Stimulated activated CD8-positive, alpha-beta memory T cell treated with anti-CD3 and anti-CD28 coated beads, Interleukin-15, amount 100 ng/mL, for 1 hour (primary cell): ENCODE results near the gene FBXO15.

Experiments
- DNase-seq: peaks from one replicate; pipeline ENCODE4 v3.0.0-alpha.2; 2020; ENCODE audit warnings: low read depth

Gene FBXO15

DNA sequence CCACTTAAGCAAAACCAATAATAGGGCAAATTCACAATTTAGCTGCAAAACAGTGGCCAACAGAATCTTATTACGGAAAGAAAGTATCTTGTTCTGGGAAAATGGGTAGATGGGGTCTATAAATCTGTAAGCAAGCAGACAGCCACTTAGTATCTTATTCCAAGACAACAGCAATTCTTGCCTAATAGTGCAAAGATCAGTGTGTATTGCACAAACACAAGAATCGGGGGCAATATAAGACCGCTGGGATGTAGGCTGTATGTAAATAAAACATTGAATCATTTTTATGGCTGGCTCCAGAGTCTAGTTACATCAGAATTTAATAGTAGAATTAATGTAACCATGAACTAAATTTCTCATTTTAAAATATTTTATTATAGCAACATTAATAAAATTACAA, 85.6 kb downstream of the FBXO15 start:
- no peak for DNase-seq

DNA sequence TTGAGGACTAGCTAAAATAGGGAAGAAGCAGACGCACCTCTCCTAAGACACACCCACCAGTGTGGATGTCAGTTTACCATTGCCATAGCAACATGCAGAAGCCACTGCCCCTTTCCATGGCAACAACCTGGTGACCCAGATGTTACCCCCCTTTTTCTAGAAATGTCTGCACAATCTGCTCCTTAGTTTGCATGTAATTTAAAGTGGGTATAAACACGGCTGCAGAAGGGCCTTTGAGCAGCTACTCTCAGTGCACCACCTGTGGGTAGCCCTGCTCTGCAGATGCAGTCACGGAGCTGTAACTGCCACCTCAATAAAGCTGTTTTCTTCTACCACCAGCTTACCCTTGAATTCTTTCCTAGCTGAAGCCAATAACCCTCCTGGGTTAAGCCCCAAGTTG, 87.1 kb downstream of the FBXO15 start:
- no peak for DNase-seq

DNA sequence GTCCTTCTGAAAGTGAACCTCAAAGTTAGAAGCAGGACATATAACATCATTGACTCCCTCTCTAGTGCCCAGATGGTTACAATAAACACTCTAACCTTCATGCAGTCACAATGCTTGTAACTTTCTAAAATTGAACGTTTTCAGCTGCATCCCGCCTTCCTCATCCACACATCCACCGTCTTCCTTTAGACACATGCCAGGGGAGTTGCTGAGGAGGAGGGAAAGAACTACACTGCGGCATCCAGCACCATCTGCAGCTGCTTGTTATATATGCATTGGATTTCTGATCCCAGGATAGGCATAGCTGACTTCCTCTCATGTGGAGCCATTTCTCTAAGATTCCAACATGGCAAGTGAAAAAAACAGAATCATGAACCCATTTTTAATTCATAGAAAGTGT, 96.8 kb downstream of the FBXO15 start:
- no peak for DNase-seq

DNA sequence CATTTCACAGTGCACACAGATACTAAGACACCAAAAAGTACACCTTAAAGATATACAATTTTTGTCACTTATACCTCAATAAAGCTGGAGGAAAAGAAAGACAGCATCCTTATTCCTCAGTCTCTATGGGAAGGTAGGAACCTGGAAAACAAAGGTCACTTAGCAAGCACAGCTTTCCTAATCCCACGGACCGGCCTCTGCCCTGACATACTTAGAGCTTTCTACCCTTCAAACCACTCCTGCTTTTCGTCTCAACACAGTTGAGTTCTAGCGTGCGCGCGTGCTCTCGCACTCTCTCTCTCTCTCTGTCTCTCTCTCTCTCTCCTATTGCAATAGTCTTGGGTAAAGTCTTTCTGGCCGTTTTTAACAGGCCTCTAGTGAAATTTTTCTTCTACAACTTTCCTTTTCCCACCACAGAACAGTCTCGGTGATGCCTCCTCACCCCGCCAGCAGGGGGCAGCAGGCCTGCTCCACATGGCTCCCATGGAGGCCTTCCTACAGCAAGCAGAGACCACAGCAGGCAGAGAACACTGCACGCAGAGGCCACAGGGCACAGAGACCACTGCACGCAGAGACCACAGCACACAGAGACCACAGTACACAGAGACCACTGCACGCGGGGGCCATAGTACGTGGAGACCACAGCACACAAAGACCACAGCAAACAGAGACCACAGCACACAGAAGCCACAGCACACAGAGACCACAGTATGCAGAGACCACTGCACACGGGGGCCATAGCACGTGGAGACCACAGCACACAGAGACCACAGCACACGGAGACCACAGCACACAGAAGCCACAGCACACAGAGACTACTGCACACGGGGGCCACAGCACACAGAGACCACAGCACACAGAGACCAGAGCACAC, 106.9 kb downstream of the FBXO15 start:
- DNase-seq = peak; percentile 21

DNA sequence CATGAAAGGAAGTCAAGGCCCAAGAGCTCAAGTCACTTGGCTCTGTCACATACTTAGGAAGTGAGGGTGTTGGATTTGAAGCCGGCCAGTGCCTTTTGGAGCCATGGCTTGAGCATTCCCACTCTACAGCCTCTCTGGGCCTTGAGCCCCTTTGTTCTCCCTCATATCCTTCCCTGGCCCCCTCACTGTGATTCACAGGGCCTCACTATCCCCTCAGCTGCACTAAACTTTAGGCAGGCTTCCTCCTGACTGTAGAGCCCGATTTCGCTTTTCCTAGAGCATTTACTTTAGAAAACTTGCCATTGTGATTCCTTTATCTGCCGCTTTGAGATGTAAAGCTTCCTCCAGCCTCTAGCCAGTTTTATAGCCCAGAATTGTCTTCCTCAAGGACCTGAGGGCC, 107.6 kb downstream of the FBXO15 start:
- DNase-seq = no peak

DNA sequence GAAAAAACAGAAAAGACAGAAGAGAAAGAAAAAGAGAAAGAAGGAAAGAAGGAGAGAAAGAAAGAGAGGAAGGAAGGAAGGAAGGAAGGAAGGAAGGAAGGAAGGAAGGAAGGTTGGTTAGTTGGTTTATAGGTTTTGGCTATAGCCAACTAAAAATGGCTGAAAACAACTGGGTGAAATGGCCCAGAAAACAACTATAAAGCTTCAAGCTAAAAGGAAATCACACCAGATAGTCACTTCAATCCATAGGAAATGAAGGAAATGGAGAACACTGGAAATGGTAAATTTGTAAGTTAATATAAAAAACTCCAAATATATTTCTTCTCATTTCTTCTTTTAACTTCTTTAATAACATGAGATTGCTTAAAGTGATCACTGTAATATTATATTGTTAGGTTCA, 118.5 kb downstream of the FBXO15 start:
- DNase-seq = no peak
